Measurements from ENCODE around the gene SELENOW.
"Not testable (repeated sequence)": the region's sequence is repeated elsewhere in the genome, so short reads cannot be mapped to it uniquely, and the experiment has no call there.

SELENOW gene

DNA sequence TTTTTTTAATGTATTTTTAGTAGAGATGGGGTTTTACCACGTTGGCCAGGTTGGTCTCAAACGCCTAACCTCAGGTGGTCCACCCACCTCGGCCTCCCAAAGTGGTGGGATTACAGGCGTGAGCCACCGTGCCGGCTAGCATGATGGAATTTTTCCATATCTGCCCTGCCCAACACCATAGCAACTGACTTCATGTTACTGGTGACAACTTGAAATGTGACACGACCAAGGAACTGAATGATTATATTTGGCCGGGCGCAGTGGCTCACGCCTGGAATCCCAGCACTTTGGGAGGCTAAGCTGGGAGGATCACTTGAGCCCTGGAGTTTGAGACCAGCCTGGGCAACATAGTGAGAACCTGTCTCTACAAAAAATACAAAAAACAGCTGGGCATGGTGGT is 8.8 kb downstream of the SELENOW start:
- DNase-seq = not testable (repeated sequence)

- DNase-seq = not testable (repeated sequence)
Observed at GRCh38 chr19:47789811-47790210, 11.3 kb downstream of the SELENOW start.

GRCh38 chr19:47790398-47790814 is 11.9 kb downstream of the SELENOW start:
- DNase-seq = peak; percentile 34

DNA sequence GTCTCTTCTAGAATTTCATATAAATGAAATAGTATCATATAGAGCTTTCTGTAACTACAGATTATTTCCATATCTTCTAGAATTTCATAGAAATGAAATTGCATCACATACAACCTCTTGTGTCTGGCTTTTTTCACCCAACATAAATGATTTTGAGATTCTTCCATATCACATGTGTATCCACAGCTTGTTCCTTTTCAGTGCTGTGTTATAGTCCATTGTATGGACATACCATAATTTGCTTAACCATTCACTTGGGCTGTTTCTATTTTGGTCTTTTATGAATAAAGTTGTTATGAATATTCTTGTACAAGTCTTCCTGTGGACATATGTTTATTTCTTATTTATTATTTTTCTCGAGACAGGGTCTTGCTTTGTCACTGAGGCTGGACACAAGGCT is 14.1 kb downstream of the SELENOW start:
- DNase-seq = no peak

DNA sequence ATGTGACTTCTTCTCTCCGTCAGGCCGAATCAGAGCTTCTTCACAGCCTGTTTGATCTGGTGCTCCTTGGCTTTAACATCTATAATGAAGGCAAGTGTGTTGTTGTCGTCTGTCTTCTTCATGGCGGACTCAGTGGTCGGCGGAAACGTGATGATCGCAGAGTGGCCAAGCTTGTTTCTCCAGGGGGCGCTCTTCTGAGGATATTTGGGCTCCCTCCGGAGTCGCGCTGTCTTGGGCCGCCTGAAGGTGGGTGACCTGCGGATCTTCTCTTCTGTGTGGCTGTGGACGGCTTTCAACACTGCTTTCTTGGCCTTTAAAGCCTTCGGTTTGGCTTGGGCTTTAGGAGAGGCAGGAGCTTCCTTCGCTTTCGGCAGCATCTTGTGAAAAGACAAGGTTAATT is 16.0 kb downstream of the SELENOW start:
- DNase-seq = no peak

- DNase-seq = no peak
Observed at GRCh38 chr19:47796785-47797184, 18.3 kb downstream of the SELENOW start.

DNA sequence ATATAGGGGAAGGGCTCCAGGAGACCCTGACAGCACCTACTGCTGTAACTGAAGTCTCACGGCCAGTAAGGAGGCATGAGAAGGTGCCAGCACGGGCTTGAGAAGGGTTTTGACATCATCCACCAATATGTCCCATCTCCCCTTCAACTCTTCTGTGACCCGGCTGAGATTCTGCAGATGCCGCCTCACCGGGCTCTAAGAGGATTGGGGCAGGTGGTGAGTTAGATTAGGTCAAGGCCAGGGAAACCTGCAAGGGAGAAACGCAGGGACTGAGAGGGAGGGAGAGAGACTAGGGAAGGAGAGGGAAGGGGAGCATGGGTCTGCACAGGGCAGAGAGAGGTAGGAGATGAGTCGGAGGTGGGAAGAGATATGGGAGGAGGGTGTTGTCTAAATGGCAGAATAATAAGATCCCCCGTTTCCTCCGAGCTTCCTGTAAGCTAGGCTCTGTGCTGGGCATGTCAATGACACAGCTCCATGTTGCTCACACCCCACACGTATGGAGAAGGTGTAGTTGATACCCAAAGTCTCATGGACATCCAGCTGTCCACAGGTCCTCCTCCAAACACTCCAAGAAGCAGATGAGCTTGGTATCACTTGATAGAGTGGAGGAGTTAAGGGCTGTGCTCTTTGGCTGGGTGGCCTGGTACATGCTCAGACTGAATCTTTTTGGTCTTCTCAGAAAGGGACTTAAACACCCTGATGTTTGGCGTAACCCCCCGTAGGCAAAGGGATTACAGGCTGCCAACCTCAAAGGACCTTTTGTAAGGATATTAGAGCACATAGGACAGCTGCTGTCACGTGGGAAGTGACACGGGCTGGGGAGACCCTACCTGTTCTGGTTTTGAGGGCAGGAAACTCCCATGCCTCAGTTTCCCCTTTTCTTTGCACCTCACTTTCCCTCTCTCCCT is 19.7 kb downstream of the SELENOW start:
- DNase-seq = no peak

DNA sequence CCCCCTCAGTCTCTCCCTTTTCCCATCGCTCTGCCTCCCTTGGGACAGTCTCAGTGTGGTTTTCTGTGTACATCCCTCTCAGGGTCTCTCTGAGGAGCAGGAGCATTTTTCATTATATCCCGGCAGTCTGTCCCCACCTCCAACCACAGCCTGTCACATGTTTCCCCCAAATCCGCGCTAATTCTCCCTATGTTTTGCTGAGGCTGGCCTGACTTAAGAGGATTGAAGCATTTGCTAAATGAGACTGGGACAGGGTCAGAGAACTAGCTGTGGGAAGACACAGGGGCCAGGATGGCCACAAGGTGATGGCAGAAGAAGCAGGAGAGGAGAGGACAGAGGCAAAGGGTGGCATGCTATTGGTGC is 20.4 kb downstream of the SELENOW start:
- no peak for DNase-seq

- no peak for DNase-seq
Observed at GRCh38 chr19:47801270-47801669, 22.8 kb downstream of the SELENOW start.

DNA sequence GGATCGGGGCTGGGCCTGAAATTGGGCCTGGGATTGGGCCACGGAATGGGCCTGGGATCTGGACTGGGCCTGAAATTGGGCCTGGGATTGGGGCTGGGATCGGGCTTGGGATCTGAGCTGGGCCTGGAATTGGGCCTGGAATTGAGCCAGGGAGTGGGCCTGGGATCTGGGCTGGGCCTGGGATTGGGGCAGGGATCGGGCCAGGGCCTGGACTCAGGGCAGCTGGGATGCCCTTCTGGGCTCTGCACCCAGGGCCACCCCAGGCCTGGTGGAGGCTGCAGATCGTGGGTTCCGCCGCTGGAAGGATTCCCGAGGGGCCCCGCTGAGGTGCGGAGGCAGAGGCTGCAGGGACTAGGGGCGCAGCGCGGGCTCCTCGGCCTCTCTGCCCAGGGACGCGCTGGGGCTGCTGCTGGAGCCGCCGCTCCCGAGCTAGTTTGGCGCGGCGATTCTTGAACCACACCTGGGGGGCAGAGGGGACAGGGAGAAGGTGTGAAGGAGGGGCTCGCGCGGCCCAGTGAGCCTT is 24.1 kb downstream of the SELENOW start:
- no peak for DNase-seq

- not testable (repeated sequence) for DNase-seq
Observed at GRCh38 chr19:47803148-47803547, 24.6 kb downstream of the SELENOW start.

GRCh38 chr19:47803671-47804070 is 25.2 kb downstream of the SELENOW start:
- not testable (repeated sequence) for DNase-seq

DNA sequence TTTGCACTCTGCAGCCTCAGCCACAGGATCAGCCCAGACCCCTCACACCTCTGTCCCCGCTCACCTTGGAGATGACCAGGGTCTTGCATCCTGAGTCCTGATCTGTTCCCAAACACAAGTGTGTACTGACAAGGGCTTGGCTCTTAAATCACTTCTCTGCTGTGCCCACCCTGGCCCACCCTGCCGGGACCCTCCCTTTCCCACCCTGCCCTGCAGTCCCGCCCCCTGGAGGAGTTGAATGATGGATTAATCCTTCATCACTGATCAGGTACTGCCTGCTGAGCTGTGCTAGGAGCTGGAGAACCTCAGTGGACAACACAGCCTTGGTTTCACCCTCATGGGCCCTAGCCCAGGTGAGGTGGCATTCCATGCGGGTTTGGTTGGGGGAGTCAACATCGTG is 25.9 kb downstream of the SELENOW start, which contains the start of gene TPRX1:
Gene TPRX1, minus strand, starts transcription at position 101 of the 400 bp plus-strand sequence. Its CDS starts 12 bp downstream, at position 89.
- DNase-seq = not testable (repeated sequence)

DNA sequence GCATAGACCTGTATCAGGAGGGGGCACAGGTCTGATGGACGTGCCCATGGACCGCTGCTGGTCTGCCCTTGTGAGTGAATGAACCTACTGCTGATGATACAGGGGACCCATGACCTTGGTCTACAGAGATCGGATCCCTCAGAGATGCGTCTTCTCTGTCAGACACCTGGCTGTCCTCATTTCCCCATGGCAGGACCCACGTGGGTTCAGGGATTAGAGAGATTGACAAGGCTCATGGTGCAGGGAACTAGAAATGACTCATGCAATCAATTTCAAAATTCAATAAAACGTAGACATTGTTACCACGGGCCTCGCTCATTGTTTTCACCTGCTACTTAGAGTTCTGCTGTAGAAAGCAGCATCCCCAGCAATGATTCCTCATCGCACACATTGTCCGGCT is 26.8 kb downstream of the SELENOW start:
- DNase-seq = no peak

DNA sequence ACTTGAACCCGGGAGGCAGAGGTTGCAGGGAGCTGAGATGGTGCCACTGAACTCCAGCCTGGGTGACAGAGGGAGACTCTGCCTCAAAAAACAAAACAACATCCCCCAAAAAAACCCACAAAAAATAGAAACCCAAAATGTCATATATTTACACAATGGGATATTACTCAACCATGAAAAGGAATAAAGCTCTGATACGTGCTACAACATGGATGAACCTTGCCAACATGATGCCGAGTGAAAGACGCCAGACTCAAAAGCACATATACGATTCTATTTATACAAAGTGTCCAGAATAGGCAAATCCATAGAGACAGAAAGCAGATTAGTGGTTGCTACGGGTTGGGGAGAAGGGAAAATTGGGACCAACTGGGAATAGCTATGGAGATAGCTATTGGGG is 27.9 kb downstream of the SELENOW start:
- no peak for DNase-seq

DNA sequence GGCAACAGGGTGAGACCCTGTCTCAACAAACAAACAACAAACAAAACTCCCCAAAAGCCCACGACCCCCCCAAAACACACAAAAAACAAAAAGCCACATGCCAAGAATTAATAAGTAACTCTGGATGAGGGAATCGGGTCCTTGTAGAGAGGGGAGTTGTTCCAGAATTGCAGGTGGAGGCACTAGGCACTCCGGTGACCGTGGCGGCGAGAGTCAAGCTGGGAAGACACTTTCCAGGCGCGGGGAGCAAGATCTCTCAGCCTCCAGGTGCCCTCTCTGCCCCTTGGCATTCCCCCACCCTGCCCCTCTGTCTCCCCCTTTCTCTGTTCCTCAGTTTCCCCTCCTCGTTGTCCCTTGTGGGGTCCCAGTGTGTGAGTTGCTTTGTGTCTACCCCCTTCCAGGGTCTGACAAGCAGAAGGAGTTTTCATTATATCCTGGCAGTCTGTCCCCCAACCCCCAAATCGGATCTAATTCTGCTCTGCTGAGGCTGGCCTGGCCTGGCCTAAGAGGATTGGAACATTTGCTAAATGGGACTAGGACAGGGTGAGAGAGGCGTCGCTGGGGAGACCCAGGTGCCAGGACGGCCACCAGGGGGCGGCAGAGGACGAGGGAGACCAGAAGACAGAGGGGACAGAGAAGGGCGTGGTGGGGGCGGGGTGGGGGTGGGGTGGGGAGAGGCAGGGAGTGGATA is 34.9 kb downstream of the SELENOW start:
- DNase-seq = no peak

DNA sequence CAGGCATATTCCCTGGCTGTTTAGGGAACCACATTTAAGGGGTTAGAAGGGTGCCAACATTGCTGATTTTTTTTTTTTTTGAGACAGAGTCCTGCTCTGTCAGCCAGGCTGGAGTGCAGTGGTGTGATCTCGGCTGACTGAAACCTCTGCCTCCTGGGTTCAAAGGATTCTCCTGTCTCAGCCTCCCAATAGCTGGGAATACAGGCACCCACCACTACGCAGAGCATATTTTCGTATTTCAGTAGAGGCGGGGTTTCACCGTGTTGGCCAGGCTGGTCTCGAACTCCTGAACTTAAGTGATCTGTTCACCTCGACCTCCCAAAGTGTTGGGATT is 35.5 kb downstream of the SELENOW start:
- no peak for DNase-seq

DNA sequence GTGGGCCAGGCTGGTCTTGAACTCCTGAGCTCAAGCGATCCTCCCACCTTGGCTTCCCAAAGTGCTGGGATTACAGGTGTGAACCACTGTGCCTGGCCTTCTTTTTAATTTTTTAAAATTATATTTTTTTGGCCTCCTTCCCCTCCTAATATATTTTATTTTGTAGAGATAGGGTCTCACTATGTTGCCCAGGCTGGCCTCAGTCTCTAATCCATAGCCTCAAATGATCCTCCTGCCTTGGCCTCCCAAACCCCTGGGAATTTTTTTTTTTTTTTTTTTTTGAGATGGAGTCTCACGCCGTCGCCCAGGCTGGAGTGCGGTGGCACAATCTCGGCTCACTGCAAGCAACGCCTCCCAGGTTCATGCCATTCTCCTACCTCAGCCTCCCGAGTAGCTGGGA is 37.8 kb downstream of the SELENOW start:
- not testable (repeated sequence) for DNase-seq

DNA sequence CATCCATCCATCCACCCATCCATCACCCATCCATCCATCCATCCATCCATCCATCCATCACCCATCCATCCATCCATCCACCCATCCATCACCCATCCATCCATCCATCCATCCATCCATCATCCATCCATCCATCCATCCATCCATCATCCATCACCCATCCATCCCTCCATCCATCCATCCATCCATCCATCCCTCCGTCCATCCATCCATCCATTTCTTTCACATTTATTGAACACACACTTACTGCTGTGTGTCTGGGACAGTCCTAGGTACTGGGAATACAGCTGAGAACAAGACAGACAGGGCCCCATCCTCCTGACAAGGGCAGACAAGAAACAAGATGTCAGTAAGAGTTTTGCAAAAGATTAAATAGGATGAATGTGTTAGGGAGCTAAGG is 39.7 kb downstream of the SELENOW start:
- not testable (repeated sequence) for DNase-seq

DNA sequence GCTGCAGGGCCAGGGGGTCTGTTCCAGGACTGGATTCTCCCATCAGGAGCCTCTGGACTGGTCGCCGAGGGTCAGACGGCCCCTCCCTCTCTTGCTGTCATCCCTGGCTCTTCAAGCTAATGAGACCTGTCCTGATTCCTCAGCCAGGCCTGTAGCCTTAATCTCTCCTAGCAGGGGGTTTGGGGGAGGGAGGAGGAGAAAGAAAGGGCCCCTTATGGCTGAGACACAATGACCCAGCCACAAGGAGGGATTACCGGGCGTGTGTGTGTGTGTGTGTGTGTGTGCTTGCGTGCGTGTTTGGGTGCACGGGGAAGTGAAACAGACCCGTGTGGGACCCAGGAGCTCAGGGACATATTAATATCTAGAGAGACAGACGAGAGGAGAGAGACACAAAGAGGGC is 41.4 kb downstream of the SELENOW start:
- no peak for DNase-seq

GRCh38 chr19:47820410-47820809 is 41.9 kb downstream of the SELENOW start:
- no peak for DNase-seq

DNA sequence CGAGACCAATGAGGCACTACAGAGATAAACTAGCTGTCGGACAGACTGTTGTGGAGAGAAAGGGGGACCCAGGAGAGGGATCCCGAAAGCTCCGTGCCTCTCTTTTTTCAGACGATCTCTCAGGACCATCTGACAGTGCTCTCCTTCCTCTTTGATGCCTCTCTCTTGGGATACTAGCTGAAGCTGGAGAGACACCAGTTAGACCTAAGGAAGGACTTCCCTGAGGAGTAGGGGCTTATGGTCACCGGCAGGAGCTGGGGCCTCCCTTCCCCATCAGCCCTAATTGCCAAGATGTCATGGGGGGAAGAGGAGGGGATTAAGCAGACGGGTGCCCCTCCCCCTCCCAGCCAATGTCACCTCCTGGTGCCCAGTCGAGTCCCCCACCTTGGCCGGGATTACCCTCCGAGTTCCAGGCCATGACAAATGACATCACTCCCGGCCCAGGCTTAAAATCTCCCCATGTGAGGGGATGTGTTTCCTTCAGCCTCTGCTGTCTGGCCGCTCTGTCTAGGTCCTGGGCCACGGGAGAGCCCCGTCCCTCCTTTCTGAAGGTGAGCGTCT is 43.0 kb downstream of the SELENOW start, which contains the start of gene CRX:
Gene CRX, plus strand, starts transcription at position 478 of the 561 bp plus-strand sequence. CDS start 12,507 bp downstream, outside the sequence.
- no peak for DNase-seq

GRCh38 chr19:47824396-47824795 is 45.9 kb downstream of the SELENOW start:
- DNase-seq = no peak

GRCh38 chr19:47826800-47827199 is 48.3 kb downstream of the SELENOW start:
- no peak for DNase-seq
